HEK293T (cell line): ENCODE measurements around the gene MYOG.

Experiments
- CTCF ChIA-PET: fragments of 350-600 bp; formaldehyde crosslinking; extraction: SDS; loops from one replicate; lab custom pipeline; 2021; ENCODE audit warnings: antibody characterized with exemption, inconsistent platforms; lab: Yijun Ruan, JAX
- POLR2A ChIA-PET: fragments of 350-600 bp; formaldehyde crosslinking; extraction: SDS; loops from one replicate; lab custom pipeline; 2020; ENCODE audit warnings: antibody characterized with exemption, inconsistent platforms; lab: Yijun Ruan, JAX
- DNase-seq: peaks from one replicate; pipeline ENCODE4 v3.0.0; 2012; ENCODE audit warnings: mixed read lengths; ENCODE audit errors: extremely low spot score
- ARNT ChIP-seq: fragments of 450-650 bp; IDR thresholded peaks from 2 replicates; pipeline ENCODE4 v1.6.1; 2017; ENCODE audit warnings: mild to moderate bottlenecking
- BHLHE40 ChIP-seq: fragments of 450-650 bp; IDR thresholded peaks from 2 replicates; pipeline ENCODE4 v1.6.1; 2016; ENCODE audit warnings: mild to moderate bottlenecking, moderate library complexity, borderline replicate concordance
- CTBP1 ChIP-seq: fragments of 450-650 bp; IDR thresholded peaks from 2 replicates; pipeline ENCODE4 v1.6.1; 2016; ENCODE audit warnings: borderline replicate concordance
- ELF4 ChIP-seq: fragments of 450-650 bp; IDR thresholded peaks from 2 replicates; pipeline ENCODE4 v1.6.1; 2017; ENCODE audit warnings: antibody characterized with exemption
- FOXA1 ChIP-seq: fragments of 450-650 bp; IDR thresholded peaks from 2 replicates; pipeline ENCODE4 v1.6.1; 2016; ENCODE audit warnings: mild to moderate bottlenecking
- FOXK2 ChIP-seq: fragments of 450-650 bp; IDR thresholded peaks from 2 replicates; pipeline ENCODE4 v1.6.1; 2016; ENCODE audit warnings: mild to moderate bottlenecking
- FOXM1 ChIP-seq: fragments of 450-650 bp; IDR thresholded peaks from 2 replicates; pipeline ENCODE4 v1.6.1; 2017; ENCODE audit warnings: mild to moderate bottlenecking, borderline replicate concordance
- HDGF ChIP-seq: fragments of 450-650 bp; IDR thresholded peaks from 2 replicates; pipeline ENCODE4 v1.6.1; 2017; ENCODE audit warnings: antibody characterized with exemption, borderline replicate concordance
- L3MBTL2 ChIP-seq: fragments of 450-650 bp; conservative IDR thresholded peaks from 2 replicates; pipeline ENCODE4 v1.6.1; 2016; ENCODE audit warnings: mild to moderate bottlenecking
- LEF1 ChIP-seq: fragments of 450-650 bp; IDR thresholded peaks from 2 replicates; pipeline ENCODE4 v1.6.1; 2017; ENCODE audit warnings: mild to moderate bottlenecking, borderline replicate concordance
- NFRKB ChIP-seq: fragments of 450-650 bp; IDR thresholded peaks from 2 replicates; pipeline ENCODE4 v1.6.1; 2016; ENCODE audit warnings: mild to moderate bottlenecking, moderate library complexity
- PKNOX1 ChIP-seq: fragments of 450-650 bp; IDR thresholded peaks from 2 replicates; pipeline ENCODE4 v1.6.1; 2016
- SP1 ChIP-seq: fragments of 450-650 bp; IDR thresholded peaks from 2 replicates; pipeline ENCODE4 v1.6.1; 2017
- SUZ12 ChIP-seq: fragments of 450-650 bp; IDR thresholded peaks from 2 replicates; pipeline ENCODE4 v1.6.1; 2016; ENCODE audit warnings: mild to moderate bottlenecking
- TARDBP ChIP-seq: fragments of 450-650 bp; IDR thresholded peaks from 2 replicates; pipeline ENCODE4 v1.6.1; 2016
- ZNF384 ChIP-seq: fragments of 450-650 bp; IDR thresholded peaks from 2 replicates; pipeline ENCODE4 v1.6.1; 2016

MYOG gene

GRCh38 chr1:203085528-203086406 lies at the start of gene MYOG:
MYOG (minus strand) TSS chr1:203086012; CDS start chr1:203085961, 51 bp downstream.
- TF ChIP-seq LEF1, result no peak
- TF ChIP-seq ELF4, result no peak
- no peak for TF ChIP-seq FOXK2
- TF ChIP-seq TARDBP, result no peak
- no peak for TF ChIP-seq BHLHE40
- TF ChIP-seq HDGF, result no peak
- TF ChIP-seq PKNOX1, result no peak
- no peak for TF ChIP-seq ZNF384
- TF ChIP-seq SP1, result no peak
- no peak for TF ChIP-seq L3MBTL2
- TF ChIP-seq FOXM1, result no peak
- no peak for TF ChIP-seq CTBP1
- TF ChIP-seq ARNT, result no peak
- TF ChIP-seq SUZ12, result no peak
- no peak for TF ChIP-seq FOXA1
- TF ChIP-seq NFRKB, result no peak
- ChIA-PET CTCF (interaction anchor here (0.5 to 1.1 kb wide), 2 partner anchors 62 to 129 kb away, joined by 3 to 4 read pairs; no protein-coding TSS in a partner anchor), POLR2A (interaction anchor here (0.6 kb wide), 1 partner anchor 176 kb away, joined by 3 read pairs; no protein-coding TSS in a partner anchor)
- no peak for DNase-seq

GRCh38 chr1:203133970-203134725 lies 48.3 kb upstream of the MYOG start:
- ChIA-PET POLR2A (no interaction called here), CTCF (interaction anchor here (1.5 kb wide), 1 partner anchor 82 kb away, joined by 4 read pairs; no protein-coding TSS in a partner anchor)
- no peak for DNase-seq
- TF ChIP-seq LEF1 (no peak), ELF4 (no peak), FOXM1 (no peak), BHLHE40 (no peak), L3MBTL2 (no peak), HDGF (no peak), TARDBP (no peak), FOXA1 (no peak), FOXK2 (no peak), SP1 (no peak), CTBP1 (no peak), NFRKB (no peak), SUZ12 (no peak), ARNT (no peak), PKNOX1 (no peak), ZNF384 (no peak)

GRCh38 chr1:203131548-203132200 lies 45.9 kb upstream of the MYOG start:
- ChIA-PET CTCF (interaction anchor here (0.9 to 1.0 kb wide), 2 partner anchors 41 to 93 kb away, joined by 3 read pairs; no protein-coding TSS in a partner anchor), POLR2A (no interaction called here)
- no peak for DNase-seq
- TF ChIP-seq LEF1 (no peak), SP1 (no peak), NFRKB (no peak), CTBP1 (no peak), ZNF384 (no peak), ELF4 (no peak), HDGF (no peak), FOXK2 (no peak), TARDBP (no peak), PKNOX1 (no peak), BHLHE40 (no peak), SUZ12 (no peak), FOXM1 (no peak), ARNT (no peak), FOXA1 (no peak), L3MBTL2 (no peak)

GRCh38 chr1:203130358-203130985 lies 44.7 kb upstream of the MYOG start:
- ChIA-PET CTCF (interaction anchor here (0.7 to 0.9 kb wide), 2 partner anchors 13 to 17 kb away, joined by 3 read pairs; no protein-coding TSS in a partner anchor), POLR2A (no interaction called here)
- TF ChIP-seq NFRKB (no peak), FOXM1 (no peak), PKNOX1 (no peak), HDGF (no peak), ZNF384 (no peak), FOXK2 (no peak), BHLHE40 (no peak), SP1 (no peak)
- no peak for DNase-seq
